ENCODE data around the gene RHBDD1. TPM values are rescaled to one million over a fixed set of nuclear protein-coding genes. Genes with fewer than 3 reads are reported as not detected.

RHBDD1 gene
- 20.7 TPM for total RNA-seq

GRCh38 chr2:226835796-226836547 lies at the start of gene RHBDD1:
Gene RHBDD1, plus strand, starts transcription at chr2:226836054. Its CDS starts 28,640 bp downstream, at chr2:226864694.

GRCh38 chr2:226799211-226799975 lies 36.5 kb upstream of the RHBDD1 start, which contains the start of gene IRS1:
Gene IRS1, minus strand, starts transcription at chr2:226799820. Its CDS starts 1,082 bp downstream, at chr2:226798738.

Small RNA genes lying within 50 kb of the gene (small RNA-seq; reads per million reads assigned to genes)
- gene RF00554 (ENCODE audit: low replicate concordance), result not detected

Other genes starting within 250 kb of the RHBDD1 start
- gene IRS1, start 36.2 kb upstream of the RHBDD1 start, total RNA-seq, result 21.9 TPM

All from parietal lobe (tissue), 2 donors.